GM12864 (cell line): ENCODE data around the gene OR2C1.
A peak's percentile ranks its signal among the peaks of the same experiment; 100 is the strongest.

Experiments used
- DNase-seq: peaks from one replicate; pipeline ENCODE4 v3.0.0-alpha.2; 2011; ENCODE audit warnings: low read depth
- H3K4me3 ChIP-seq: 2 replicates; pipeline ENCODE4 v1.5.1; 2011; ENCODE audit warnings: mild to moderate bottlenecking, low read depth, low read length, control low read depth
- CTCF ChIP-seq: IDR thresholded peaks from 2 replicates; pipeline ENCODE4 v1.5.1; 2011; ENCODE audit warnings: low read depth, mild to moderate bottlenecking, moderate library complexity, low read length, control low read depth, inconsistent platforms; ENCODE audit errors: missing control alignments

The OR2C1 gene

GRCh38 chr16:3355589-3355988 is at the start of gene OR2C1:
Gene OR2C1, plus strand, starts transcription at chr16:3355889. Its CDS starts 52 bp downstream, at chr16:3355941.
- TF ChIP-seq CTCF: no peak
- H3K4me3 ChIP-seq: no peak within 1 kb of the TSS
- no peak for DNase-seq

GRCh38 chr16:3306078-3306477 is 49.6 kb upstream of the OR2C1 start:
- H3K4me3 ChIP-seq: peak overlapping the region; percentile 85
- no peak for DNase-seq
- TF ChIP-seq CTCF: no peak

GRCh38 chr16:3311496-3311895 is 44.2 kb upstream of the OR2C1 start:
- DNase-seq: no peak
- no peak overlapping the region for H3K4me3 ChIP-seq
- TF ChIP-seq CTCF: no peak

- H3K4me3 ChIP-seq: no peak overlapping the region
- no peak for TF ChIP-seq CTCF
- DNase-seq: no peak
Observed at GRCh38 chr16:3317315-3317999, 38.2 kb upstream of the OR2C1 start.

- no peak for DNase-seq
- no peak overlapping the region for H3K4me3 ChIP-seq
- TF ChIP-seq CTCF: no peak
Observed at GRCh38 chr16:3321816-3322215, 33.9 kb upstream of the OR2C1 start.

GRCh38 chr16:3327514-3327913 is 28.2 kb upstream of the OR2C1 start:
- no peak for DNase-seq
- no peak for TF ChIP-seq CTCF
- no peak overlapping the region for H3K4me3 ChIP-seq

GRCh38 chr16:3328104-3328503 is 27.6 kb upstream of the OR2C1 start:
- TF ChIP-seq CTCF: no peak
- no peak for DNase-seq
- H3K4me3 ChIP-seq: no peak overlapping the region
